Loucy (cell line): ENCODE results near the gene OAS1.

Source experiments
- H2AFZ ChIP-seq: fragments of 200-600 bp; sonication (generic); 2 replicates; pipeline ENCODE4 v1.6.0; 2016; ENCODE audit warnings: antibody characterized with exemption, mild to moderate bottlenecking, low read length, moderate library complexity
- H3F3A ChIP-seq: fragments of 200-600 bp; 2 replicates; pipeline ENCODE4 v1.6.0; 2016; ENCODE audit warnings: antibody characterized with exemption, low read depth, mild to moderate bottlenecking
- H3K27me3 ChIP-seq: fragments of 200-600 bp; sonication (generic); 2 replicates; pipeline ENCODE4 v1.6.1; 2014; ENCODE audit warnings: low read length, mild to moderate bottlenecking; ENCODE audit not compliant: insufficient read depth, poor library complexity, severe bottlenecking
- H3K36me3 ChIP-seq: fragments of 200-600 bp; sonication (generic); 2 replicates; pipeline ENCODE4 v1.6.1; 2016; ENCODE audit warnings: low read length; ENCODE audit not compliant: insufficient read depth
- H3K4me1 ChIP-seq: fragments of 200-600 bp; sonication (generic); 2 replicates; pipeline ENCODE4 v1.5.1; 2014; ENCODE audit warnings: low read length, mild to moderate bottlenecking; ENCODE audit not compliant: insufficient read depth, poor library complexity, severe bottlenecking
- H3K4me2 ChIP-seq: fragments of 200-600 bp; sonication (generic); 2 replicates; pipeline ENCODE4 v1.6.0; 2014; ENCODE audit warnings: antibody characterized with exemption, low read length, low read depth, mild to moderate bottlenecking; ENCODE audit not compliant: poor library complexity, severe bottlenecking
- H3K4me3 ChIP-seq: fragments of 200-600 bp; sonication (generic); 2 replicates; pipeline ENCODE4 v1.5.1; 2014; ENCODE audit warnings: low read length, mild to moderate bottlenecking, mixed read lengths; ENCODE audit not compliant: poor library complexity, severe bottlenecking
- H3K79me2 ChIP-seq: fragments of 200-600 bp; sonication (generic); 2 replicates; pipeline ENCODE4 v1.6.1; 2014; ENCODE audit warnings: low read length; ENCODE audit not compliant: insufficient read depth
- H3K9ac ChIP-seq: fragments of 200-600 bp; sonication (generic); 2 replicates; pipeline ENCODE4 v1.6.0; 2014; ENCODE audit warnings: mild to moderate bottlenecking, low read depth, low read length, moderate library complexity; ENCODE audit not compliant: poor library complexity, severe bottlenecking
- H3K9me2 ChIP-seq: fragments of 200-600 bp; sonication (generic); replicated peaks from 2 replicates; pipeline ENCODE4 v1.6.1; 2016; ENCODE audit warnings: low read depth, low read length, mixed read lengths
- H3K9me3 ChIP-seq: fragments of 200-600 bp; sonication (generic); 2 replicates; pipeline ENCODE4 v1.6.1; 2014; ENCODE audit warnings: mild to moderate bottlenecking, antibody characterized with exemption, low read length, low read depth; ENCODE audit not compliant: insufficient read depth
- H4K20me1 ChIP-seq: fragments of 200-600 bp; sonication (generic); 2 replicates; pipeline ENCODE4 v1.6.0; 2014; ENCODE audit warnings: antibody characterized with exemption, low read length, mild to moderate bottlenecking; ENCODE audit not compliant: insufficient read depth, poor library complexity, severe bottlenecking
- EZH2phosphoT487 ChIP-seq: fragments of 200-600 bp; IDR thresholded peaks from 2 replicates; pipeline ENCODE4 v1.6.1; 2018; ENCODE audit warnings: antibody characterized with exemption, mild to moderate bottlenecking, moderate library complexity, borderline replicate concordance
- TF ChIP-seq, protein P1 (sequence below): fragments of 200-600 bp; sonication (generic); conservative IDR thresholded peaks from 2 replicates; pipeline ENCODE4 v1.5.1; 2014; ENCODE audit warnings: mild to moderate bottlenecking, antibody characterized with exemption, low read length

Gene OAS1

DNA sequence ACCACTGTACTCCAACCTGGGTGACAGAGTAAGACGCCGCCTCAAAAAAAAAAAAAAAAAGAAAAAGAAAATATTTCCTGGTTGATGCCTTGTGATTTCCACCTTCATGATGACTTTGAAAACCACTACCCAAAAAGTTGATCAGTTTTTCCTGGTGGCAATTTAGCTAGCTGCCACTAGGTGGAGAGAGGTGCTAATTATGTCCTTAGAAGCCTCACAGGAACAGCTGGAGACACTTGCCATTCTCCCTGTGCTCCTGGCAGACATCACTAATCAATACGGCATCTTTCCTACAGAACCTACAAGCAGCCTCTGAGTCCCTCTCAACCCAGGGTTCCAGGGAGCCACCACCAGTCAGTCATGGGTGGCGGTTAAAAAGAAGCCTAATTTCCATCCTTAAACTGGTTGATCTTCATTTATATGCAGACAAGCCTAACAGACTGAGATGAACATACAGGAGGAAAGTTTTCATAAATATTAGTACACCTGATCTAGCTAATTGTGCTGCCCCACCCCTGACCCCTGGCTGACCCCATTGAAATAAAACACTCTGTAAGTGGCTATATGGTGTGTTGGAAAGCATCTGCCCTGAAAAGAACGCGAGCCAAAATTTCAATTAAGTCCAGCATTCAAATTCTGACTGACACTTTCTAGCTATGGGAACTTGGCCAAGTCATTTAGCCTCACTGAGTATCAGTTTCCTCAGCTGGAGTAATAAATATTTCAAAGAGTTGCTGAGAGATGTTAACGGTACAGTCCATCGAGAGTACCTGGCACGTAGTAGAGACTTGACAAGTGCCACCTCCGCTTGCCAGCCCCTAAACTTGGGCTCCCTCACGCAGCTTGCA, 6.2 kb upstream of the OAS1 start:
- H2AFZ ChIP-seq: no peak overlapping the region
- TF ChIP-seq, protein P1, sequence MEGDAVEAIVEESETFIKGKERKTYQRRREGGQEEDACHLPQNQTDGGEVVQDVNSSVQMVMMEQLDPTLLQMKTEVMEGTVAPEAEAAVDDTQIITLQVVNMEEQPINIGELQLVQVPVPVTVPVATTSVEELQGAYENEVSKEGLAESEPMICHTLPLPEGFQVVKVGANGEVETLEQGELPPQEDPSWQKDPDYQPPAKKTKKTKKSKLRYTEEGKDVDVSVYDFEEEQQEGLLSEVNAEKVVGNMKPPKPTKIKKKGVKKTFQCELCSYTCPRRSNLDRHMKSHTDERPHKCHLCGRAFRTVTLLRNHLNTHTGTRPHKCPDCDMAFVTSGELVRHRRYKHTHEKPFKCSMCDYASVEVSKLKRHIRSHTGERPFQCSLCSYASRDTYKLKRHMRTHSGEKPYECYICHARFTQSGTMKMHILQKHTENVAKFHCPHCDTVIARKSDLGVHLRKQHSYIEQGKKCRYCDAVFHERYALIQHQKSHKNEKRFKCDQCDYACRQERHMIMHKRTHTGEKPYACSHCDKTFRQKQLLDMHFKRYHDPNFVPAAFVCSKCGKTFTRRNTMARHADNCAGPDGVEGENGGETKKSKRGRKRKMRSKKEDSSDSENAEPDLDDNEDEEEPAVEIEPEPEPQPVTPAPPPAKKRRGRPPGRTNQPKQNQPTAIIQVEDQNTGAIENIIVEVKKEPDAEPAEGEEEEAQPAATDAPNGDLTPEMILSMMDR: peak; percentile 81
- no peak for TF ChIP-seq EZH2phosphoT487
- H4K20me1 ChIP-seq: no peaks in the 10 kb centered on the region
- H3K79me2 ChIP-seq: no peaks in the 10 kb centered on the region
- H3K27me3 ChIP-seq: no peaks in the 10 kb centered on the region
- no peaks in the 10 kb centered on the region for H3F3A ChIP-seq
- H3K4me3 ChIP-seq: no peak overlapping the region
- H3K36me3 ChIP-seq: no peaks in the 10 kb centered on the region
- H3K4me2 ChIP-seq: no peak overlapping the region
- H3K4me1 ChIP-seq: peaks cover 15% of the 10 kb centered on the region
- H3K9me2 ChIP-seq: no peaks in the 10 kb centered on the region
- no peaks in the 10 kb centered on the region for H3K9me3 ChIP-seq
- H3K9ac ChIP-seq: no peak overlapping the region

- H3K4me1 ChIP-seq: peaks cover 22% of the 10 kb centered on the region
- H3K4me2 ChIP-seq: no peak overlapping the region
- no peaks in the 10 kb centered on the region for H3F3A ChIP-seq
- no peaks in the 10 kb centered on the region for H3K79me2 ChIP-seq
- H3K4me3 ChIP-seq: no peak overlapping the region
- H3K9me3 ChIP-seq: no peaks in the 10 kb centered on the region
- no peaks in the 10 kb centered on the region for H4K20me1 ChIP-seq
- H3K36me3 ChIP-seq: no peaks in the 10 kb centered on the region
- no peaks in the 10 kb centered on the region for H3K9me2 ChIP-seq
- no peaks in the 10 kb centered on the region for H3K27me3 ChIP-seq
- H2AFZ ChIP-seq: no peak overlapping the region
- TF ChIP-seq, protein P1: no peak
- no peak for TF ChIP-seq EZH2phosphoT487
- no peak overlapping the region for H3K9ac ChIP-seq
Observed at GRCh38 chr12:112901271-112901670, 5.5 kb upstream of the OAS1 start.

DNA sequence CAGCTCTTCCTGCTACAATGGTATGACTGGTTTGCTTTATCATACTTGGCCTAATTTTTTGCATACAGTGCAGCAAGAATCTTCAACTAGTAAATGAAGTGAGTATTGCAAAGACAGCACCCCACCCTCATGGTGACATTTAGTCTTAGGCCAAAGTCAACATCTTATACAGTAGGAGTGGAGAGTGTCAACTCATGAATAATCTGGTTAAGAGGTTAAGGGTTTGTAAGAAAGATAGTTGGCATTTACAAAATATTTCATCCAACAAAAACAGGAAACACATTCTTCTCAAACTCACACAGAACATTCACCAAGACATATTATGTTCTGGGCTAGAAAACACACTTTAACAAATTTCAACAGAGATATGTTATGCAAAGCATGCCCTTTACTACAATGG, 2.2 kb upstream of the OAS1 start:
- Histone ChIP-seq H3K36me3 (no peaks in the 10 kb centered on the region), H3K4me3 (no peak overlapping the region), H3K4me2 (no peak overlapping the region), H3K4me1 (peaks cover 52% of the 10 kb centered on the region), H3K9me3 (no peaks in the 10 kb centered on the region), H4K20me1 (no peaks in the 10 kb centered on the region), H3F3A (no peaks in the 10 kb centered on the region), H2AFZ (peak overlapping the region; percentile 16; the same call in 1 of the 2 replicates), H3K79me2 (no peaks in the 10 kb centered on the region), H3K9me2 (no peaks in the 10 kb centered on the region), H3K27me3 (no peaks in the 10 kb centered on the region), H3K9ac (no peak overlapping the region)
- TF ChIP-seq, protein P1: no peak
- TF ChIP-seq EZH2phosphoT487: no peak
